HEK293T (cell line): ENCODE measurements around the gene GPAT3.

ENCODE experiments used
- ARNT ChIP-seq: fragments of 450-650 bp; IDR thresholded peaks from 2 replicates; pipeline ENCODE4 v1.6.1; 2017; ENCODE audit warnings: mild to moderate bottlenecking
- BHLHE40 ChIP-seq: fragments of 450-650 bp; IDR thresholded peaks from 2 replicates; pipeline ENCODE4 v1.6.1; 2016; ENCODE audit warnings: mild to moderate bottlenecking, moderate library complexity, borderline replicate concordance
- FOXM1 ChIP-seq: fragments of 450-650 bp; IDR thresholded peaks from 2 replicates; pipeline ENCODE4 v1.6.1; 2017; ENCODE audit warnings: mild to moderate bottlenecking, borderline replicate concordance
- HDGF ChIP-seq: fragments of 450-650 bp; IDR thresholded peaks from 2 replicates; pipeline ENCODE4 v1.6.1; 2017; ENCODE audit warnings: antibody characterized with exemption, borderline replicate concordance
- L3MBTL2 ChIP-seq: fragments of 450-650 bp; conservative IDR thresholded peaks from 2 replicates; pipeline ENCODE4 v1.6.1; 2016; ENCODE audit warnings: mild to moderate bottlenecking
- SP1 ChIP-seq: fragments of 450-650 bp; IDR thresholded peaks from 2 replicates; pipeline ENCODE4 v1.6.1; 2017
- TARDBP ChIP-seq: fragments of 450-650 bp; IDR thresholded peaks from 2 replicates; pipeline ENCODE4 v1.6.1; 2016

DNA sequence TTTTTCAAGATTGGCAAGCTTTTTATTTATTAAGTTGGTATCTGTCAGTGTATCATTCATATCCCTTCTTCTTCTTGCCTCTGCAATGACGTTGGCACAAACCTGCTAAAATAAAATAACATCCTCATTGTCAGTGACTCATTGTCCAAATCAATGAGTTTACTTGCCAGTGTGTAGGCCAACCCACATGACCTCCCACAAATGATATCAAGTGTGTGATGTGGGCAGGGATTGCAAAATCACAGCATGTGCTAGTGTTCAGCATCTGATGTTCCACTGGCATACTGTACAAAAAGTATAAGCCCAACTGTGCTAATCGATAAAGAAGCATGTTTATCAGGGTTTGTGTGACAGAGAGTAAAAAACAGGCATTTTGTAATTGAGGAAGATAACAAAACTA is 25.5 kb downstream of the GPAT3 start:
- TF ChIP-seq BHLHE40: no peak
- no peak for TF ChIP-seq SP1
- TF ChIP-seq FOXM1: no peak
- TF ChIP-seq ARNT: no peak
- no peak for TF ChIP-seq HDGF
- no peak for TF ChIP-seq L3MBTL2
- TF ChIP-seq TARDBP: no peak
